Gastroesophageal sphincter (tissue), 4 donors: Measurements from ENCODE around the gene C19orf25. TPM values are rescaled to one million over a fixed set of nuclear protein-coding genes. Genes with fewer than 3 reads are reported as not detected.

ENCODE experiments used
- ATAC-seq: fragments of 150-250 bp; one replicate; pipeline ENCODE4 v1.9.1; 2016; ENCODE audit warnings: mild to moderate bottlenecking, moderate library complexity
- H3K27ac ChIP-seq, 4 donors: fragments of 200-600 bp; sonication (generic) in 3 of 4; 1 replicate in 3 of 4; 2 replicates in 1 of 4; pipeline ENCODE4 v1.5.1; 2016 to 2019
- H3K27me3 ChIP-seq: fragments of 200-600 bp; sonication (generic); one replicate; pipeline ENCODE4 v1.5.1; 2019
- H3K36me3 ChIP-seq, 2 donors: fragments of 200-600 bp; sonication (generic); one replicate each; pipeline ENCODE4 v1.5.1; 2019; ENCODE audit warnings: control low read depth in 1 of 2
- H3K4me1 ChIP-seq, 3 donors: fragments of 200-600 bp; sonication (generic); 1 replicate in 2 of 3; 2 replicates in 1 of 3; pipeline ENCODE4 v1.5.1; 2016 to 2019; ENCODE audit warnings: control low read depth in 2 of 3
- H3K4me3 ChIP-seq, 2 donors: fragments of 200-600 bp; sonication (generic); one replicate each; pipeline ENCODE4 v1.5.1; 2019; ENCODE audit warnings: mild to moderate bottlenecking in 1 of 2, moderate library complexity in 1 of 2
- H3K9me3 ChIP-seq, 3 donors: fragments of 200-600 bp; sonication (generic); one replicate each; pipeline ENCODE4 v1.5.1; 2017 to 2019; ENCODE audit warnings: control low read depth in 2 of 3
- EP300 ChIP-seq: sonication (generic); formaldehyde crosslinking; IDR thresholded peaks from one replicate; pipeline ENCODE4 v1.6.1; 2017; ENCODE audit warnings: antibody characterized with exemption, mild to moderate bottlenecking
- POLR2A ChIP-seq, 2 donors: fragments of 450-650 bp; IDR thresholded peaks; one replicate each; pipeline ENCODE4 v1.6.1; 2017; ENCODE audit warnings: antibody characterized with exemption in 2 of 2, mild to moderate bottlenecking in 2 of 2, moderate library complexity in 1 of 2
- POLR2AphosphoS5 ChIP-seq: sonication (generic); formaldehyde crosslinking; IDR thresholded peaks from one replicate; pipeline ENCODE4 v1.6.1; 2017; ENCODE audit warnings: antibody characterized with exemption
- WGBS, 2 donors: methylation state at CpG; one replicate each; pipeline ENCODE4 v1.1.5; 2018; ENCODE audit warnings: low coverage in 1 of 2; 5-methylcytosine and 5-hydroxymethylcytosine counted together
- total RNA-seq, 4 donors: library from RNA; depleted of rRNA; stranded (reverse); fragments of >200 nt; gene quantifications; one replicate each; pipeline ENCODE4 v1.1.0, GENCODE V29; 2016
- TF ChIP-seq, protein P1 (sequence below), 4 experiments: fragments of 200-600 bp in 2 of 4; fragments of 450-650 bp in 2 of 4; sonication (generic) in 1 of 4; IDR thresholded peaks; one replicate each; pipeline ENCODE4 v1.5.1; 2017 to 2019; ENCODE audit warnings: antibody characterized with exemption in 4 of 4, mild to moderate bottlenecking in 2 of 4, moderate library complexity in 2 of 4

The C19orf25 gene
- total RNA-seq, 4 donors from 2014 or later, result 20.6 to 40.0 (median 28.2) TPM

DNA sequence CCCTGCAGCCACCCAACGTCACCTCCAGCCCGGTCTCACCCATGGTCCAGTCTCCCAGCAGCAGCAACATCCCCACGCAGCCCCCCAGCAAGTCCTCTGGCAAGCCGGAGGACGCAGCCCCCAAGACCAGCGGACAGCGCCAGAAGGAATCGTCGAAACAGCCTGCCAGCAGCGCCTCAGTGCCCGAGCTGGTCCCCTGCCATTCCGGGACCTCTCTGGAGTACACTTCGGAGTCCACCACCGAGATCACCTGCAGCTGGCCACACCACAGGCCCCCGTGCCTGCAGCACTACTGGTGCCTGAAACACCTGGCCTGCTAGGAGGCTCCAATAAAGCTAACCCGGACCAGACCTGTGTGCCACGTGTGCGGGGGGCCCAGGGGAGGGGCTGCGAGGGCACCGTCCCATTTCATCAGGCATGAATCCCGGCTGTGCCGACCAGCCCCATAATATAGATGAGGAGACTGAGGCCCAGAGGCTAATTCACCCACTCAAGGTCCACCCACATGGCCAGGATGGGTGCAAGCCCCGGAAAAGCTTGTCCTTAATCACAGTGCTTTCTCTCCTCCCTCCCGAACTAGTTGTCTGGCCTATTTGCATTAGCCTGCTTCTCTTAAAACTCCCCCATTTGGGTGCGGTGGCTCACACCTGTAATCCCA lies 18.7 kb upstream of the C19orf25 start:
- H3K36me3 ChIP-seq, result no peaks in the 10 kb centered on the region
- H3K9me3 ChIP-seq, result no peaks in the 10 kb centered on the region
- ATAC-seq, result no peak
- H3K27ac ChIP-seq, result no peak overlapping the region
- no peak overlapping the region for H3K4me3 ChIP-seq
- TF ChIP-seq EP300 (no peak), POLR2A (IDR thresholded peaks at IDR 0.05) (no peak), POLR2AphosphoS5 (no peak)
- TF ChIP-seq, protein P1, sequence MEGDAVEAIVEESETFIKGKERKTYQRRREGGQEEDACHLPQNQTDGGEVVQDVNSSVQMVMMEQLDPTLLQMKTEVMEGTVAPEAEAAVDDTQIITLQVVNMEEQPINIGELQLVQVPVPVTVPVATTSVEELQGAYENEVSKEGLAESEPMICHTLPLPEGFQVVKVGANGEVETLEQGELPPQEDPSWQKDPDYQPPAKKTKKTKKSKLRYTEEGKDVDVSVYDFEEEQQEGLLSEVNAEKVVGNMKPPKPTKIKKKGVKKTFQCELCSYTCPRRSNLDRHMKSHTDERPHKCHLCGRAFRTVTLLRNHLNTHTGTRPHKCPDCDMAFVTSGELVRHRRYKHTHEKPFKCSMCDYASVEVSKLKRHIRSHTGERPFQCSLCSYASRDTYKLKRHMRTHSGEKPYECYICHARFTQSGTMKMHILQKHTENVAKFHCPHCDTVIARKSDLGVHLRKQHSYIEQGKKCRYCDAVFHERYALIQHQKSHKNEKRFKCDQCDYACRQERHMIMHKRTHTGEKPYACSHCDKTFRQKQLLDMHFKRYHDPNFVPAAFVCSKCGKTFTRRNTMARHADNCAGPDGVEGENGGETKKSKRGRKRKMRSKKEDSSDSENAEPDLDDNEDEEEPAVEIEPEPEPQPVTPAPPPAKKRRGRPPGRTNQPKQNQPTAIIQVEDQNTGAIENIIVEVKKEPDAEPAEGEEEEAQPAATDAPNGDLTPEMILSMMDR (IDR thresholded peaks at IDR 0.05), result no peak
- WGBS, 2 donors, result 95% methylated on average over 8 of the region's 25 CpGs; no CpG with 5 or more reads in 1 of the 2 donors
- H3K4me1 ChIP-seq, result peaks cover 0 to 1% (median 0%) of the 10 kb centered on the region in 3 donors
- H3K27me3 ChIP-seq, result peaks cover 63% of the 10 kb centered on the region

DNA sequence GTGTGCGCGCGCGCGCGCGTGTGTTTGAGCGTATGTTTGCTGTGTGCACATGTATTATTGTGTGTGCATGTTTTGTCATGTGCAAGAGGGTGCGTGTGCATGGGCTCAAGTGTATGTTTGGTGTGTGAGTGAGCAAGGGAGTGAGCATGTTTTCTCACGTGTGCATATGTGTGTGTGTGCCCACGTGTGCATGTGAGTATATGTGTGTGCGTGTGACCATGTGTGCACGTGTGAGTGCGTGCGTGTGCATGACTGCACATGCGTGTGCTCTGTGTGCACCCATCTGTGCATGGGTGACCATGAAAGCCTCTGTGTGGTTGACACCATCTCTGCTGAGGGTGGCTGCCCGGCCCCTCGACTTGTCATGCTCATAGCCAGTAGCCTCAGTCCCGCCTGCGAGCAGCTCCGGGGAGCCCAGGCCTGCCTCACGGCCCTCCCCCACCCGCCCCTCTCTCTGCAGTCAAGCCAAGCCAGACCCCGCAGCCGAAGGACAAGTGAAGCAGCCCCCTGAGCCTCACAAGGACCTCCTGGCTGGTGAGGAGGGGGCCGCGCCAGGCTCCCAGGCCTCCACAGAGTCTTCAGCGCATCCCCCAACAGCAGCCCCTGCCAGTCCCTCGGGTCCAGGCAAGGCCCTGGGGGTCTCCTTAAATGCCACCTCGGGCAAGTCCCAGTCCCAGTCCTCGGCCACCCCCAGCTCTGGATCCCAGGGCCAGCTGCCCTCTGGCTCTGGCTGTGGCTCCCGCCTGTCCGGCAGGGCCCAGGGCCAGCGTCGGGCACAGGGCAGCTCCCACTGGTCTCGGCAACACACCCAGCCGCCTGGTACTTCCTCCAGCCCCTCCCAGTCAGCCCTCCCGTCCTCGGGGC lies 17.9 kb upstream of the C19orf25 start:
- Histone ChIP-seq H3K27me3 (peaks cover 63% of the 10 kb centered on the region), H3K36me3 (no peaks in the 10 kb centered on the region), H3K27ac (no peak overlapping the region), H3K9me3 (no peaks in the 10 kb centered on the region), H3K4me1 (no peaks in the 10 kb centered on the region), H3K4me3 (no peak overlapping the region)
- TF ChIP-seq POLR2A (IDR thresholded peaks at IDR 0.05) (no peak), EP300 (no peak), POLR2AphosphoS5 (no peak)
- TF ChIP-seq, protein P1 (IDR thresholded peaks at IDR 0.05), result no peak
- no peak for ATAC-seq
- WGBS, 2 donors, result 70 to 75% methylated on average over 6 to 7 of the region's 39 CpGs

DNA sequence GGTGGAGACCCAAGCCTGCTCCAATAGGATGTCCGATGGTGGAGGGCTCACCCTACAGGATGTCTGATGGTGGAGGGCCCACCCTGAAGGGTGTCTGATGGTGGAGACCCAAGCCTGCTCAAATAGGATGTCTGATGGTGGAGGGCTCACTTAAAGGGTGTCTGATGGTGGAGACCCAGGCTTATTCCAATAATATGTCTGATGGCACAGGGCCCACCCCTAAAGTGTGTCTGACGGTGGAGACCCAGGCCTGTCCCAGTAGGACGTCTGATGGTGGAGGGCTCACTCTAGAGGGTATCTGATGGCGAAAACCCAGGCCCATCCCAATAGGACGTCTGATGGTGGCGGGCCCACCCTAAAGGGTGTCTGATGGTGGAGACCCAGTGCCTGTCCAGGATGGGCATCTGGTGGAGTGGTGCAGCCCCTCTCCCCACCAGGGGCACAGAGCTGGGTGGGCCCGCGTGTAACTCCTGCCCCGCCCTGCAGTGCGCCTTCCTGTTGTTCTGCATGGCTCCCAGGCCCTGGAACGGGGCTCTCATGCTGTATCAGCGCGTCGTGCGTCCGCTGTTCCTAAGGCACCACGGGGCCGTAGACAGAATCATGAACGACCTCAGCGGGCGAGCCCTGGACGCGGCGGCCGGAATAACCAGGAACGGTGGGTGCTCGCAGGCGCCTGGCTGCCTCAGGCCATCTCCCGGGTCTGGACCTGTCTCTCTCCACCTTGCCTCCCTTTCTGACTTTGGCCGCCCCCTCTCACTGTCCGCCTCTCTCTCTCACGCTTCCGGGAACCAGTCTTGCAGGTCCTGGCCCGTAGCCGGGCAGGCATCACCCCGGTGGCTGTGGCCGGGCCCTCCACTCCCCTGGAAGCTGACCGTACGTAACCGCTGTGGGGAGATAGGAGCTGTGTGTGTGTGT lies 17.0 kb upstream of the C19orf25 start:
- H3K4me1 ChIP-seq, result peaks cover 0 to 8% (median 4%) of the 10 kb centered on the region in 3 donors
- TF ChIP-seq POLR2AphosphoS5 (no peak), POLR2A (IDR thresholded peaks at IDR 0.05) (no peak), EP300 (no peak)
- TF ChIP-seq, protein P1 (IDR thresholded peaks at IDR 0.05), result no peak
- H3K9me3 ChIP-seq, result no peaks in the 10 kb centered on the region
- ATAC-seq, result no peak
- WGBS, 2 donors, result 70 to 73% methylated on average over 3 to 9 of the region's 40 CpGs
- no peak overlapping the region for H3K4me3 ChIP-seq
- no peaks in the 10 kb centered on the region for H3K36me3 ChIP-seq
- H3K27me3 ChIP-seq, result peaks cover 62% of the 10 kb centered on the region
- no peak overlapping the region for H3K27ac ChIP-seq

DNA sequence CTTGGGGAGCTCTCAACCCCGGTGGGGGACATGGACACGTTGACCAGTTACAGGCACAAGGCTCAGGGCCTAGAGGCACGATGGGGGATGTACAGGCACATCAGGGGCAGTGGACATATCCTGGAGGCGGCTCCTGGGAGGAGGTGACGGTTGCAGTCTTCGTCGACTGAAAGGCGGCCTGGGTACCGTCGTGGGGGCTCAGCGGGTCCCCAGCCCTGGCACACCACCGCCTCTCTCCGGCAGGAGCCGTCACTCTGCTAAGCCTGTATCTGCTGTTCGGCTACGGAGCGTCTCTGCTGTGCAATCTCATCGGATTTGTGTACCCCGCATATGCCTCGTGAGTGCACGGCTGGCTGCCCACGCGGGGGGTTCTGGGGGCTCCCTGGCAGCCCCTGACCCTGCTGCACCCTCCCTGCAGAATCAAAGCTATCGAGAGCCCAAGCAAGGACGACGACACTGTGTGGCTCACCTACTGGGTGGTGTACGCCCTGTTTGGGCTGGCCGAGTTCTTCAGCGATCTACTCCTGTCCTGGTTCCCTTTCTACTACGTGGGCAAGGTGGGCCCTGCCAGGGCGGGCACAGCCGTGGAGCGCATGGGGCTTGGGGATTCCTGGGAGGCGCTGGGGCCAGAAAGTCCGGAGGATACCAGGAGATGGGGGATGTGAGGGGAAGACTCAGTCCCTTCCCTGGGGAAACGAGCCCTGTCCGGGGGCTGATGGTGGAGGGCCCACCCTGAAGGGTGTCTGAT lies 16.2 kb upstream of the C19orf25 start:
- WGBS, 2 donors, result 89% methylated on average over 8 of the region's 37 CpGs; no CpG with 5 or more reads in 1 of the 2 donors
- Histone ChIP-seq H3K27ac (no peak overlapping the region), H3K36me3 (no peaks in the 10 kb centered on the region), H3K4me1 (peaks cover 0 to 12% (median 4%) of the 10 kb centered on the region in 3 donors), H3K9me3 (no peaks in the 10 kb centered on the region), H3K27me3 (peaks cover 59% of the 10 kb centered on the region), H3K4me3 (no peak overlapping the region)
- ATAC-seq, result no peak
- TF ChIP-seq POLR2A (IDR thresholded peaks at IDR 0.05) (no peak), EP300 (no peak), POLR2AphosphoS5 (no peak)
- TF ChIP-seq, protein P1 (IDR thresholded peaks at IDR 0.05), result no peak
